ENCODE measurements around the gene PPP2R3B.

- TF ChIP-seq CTCF (IDR thresholded peaks at IDR 0.05; ENCODE audit: borderline replicate concordance, extremely low read depth, low read length, poor library complexity, severe bottlenecking) (no peak), EZH2 (IDR thresholded peaks at IDR 0.05; ENCODE audit: borderline replicate concordance, low read depth, low read length, severe bottlenecking) (no peak)
These were observed 98.1 kb downstream of the PPP2R3B start for GRCh38 chrX:288561-288991.

All from DND-41 (cell line).